Stimulated activated CD4-positive, alpha-beta T cell treated with anti-CD3 and anti-CD28 coated beads, TNF-alpha, amount 100 ng/mL, for 1 hour (primary cell): ENCODE data around the gene TRPV4.
"Not testable (repeated sequence)": the region's sequence is repeated elsewhere in the genome, so short reads cannot be mapped to it uniquely, and the experiment has no call there.

ENCODE experiments used
- DNase-seq, 3 donors: peaks; one replicate each; pipeline ENCODE4 v3.0.0-alpha.2; 2020; ENCODE audit warnings: low read depth in 3 of 3, low spot score in 1 of 3

The TRPV4 gene

GRCh38 chr12:109860977-109861376 lies 27.8 kb upstream of the TRPV4 start:
- DNase-seq: no peak

DNA sequence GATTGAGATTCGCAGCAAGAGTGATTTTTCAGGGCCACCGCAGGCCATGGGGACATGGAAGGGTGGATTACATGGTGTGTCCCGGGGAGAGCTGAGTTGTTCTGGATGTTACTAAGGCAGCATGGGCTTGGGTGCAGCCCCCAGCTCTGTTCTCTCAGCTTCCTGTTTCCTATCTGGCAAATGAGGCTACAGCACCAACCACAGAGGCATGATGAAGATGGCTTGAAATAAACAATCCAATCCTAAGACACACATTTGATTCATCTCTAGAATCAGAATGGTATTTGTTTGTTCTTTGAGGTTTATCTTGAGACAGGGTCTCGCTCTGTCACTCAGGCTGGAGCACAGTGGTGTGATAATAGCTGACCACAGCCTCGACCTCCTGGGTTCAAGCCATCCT lies 25.6 kb upstream of the TRPV4 start:
- DNase-seq: no peak

DNA sequence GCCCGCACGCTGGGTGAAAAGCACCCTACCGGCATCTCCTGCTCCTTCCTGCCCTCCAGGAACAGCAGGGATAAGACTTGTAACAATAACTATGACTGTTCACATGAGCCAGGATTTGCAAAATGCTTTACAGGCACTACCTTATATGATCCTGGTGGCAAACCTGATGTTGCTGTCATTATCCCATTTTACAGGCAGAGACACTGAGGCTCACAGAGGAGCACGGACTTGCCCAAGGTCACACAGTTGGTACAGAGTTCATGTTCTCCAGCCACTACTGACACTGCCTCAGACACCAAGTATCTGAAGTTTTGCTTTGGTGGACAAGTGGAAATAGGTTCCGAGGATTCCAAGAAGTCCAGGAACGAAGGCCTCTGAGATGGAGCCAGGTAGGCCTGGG lies 24.5 kb upstream of the TRPV4 start:
- DNase-seq: no peak

DNA sequence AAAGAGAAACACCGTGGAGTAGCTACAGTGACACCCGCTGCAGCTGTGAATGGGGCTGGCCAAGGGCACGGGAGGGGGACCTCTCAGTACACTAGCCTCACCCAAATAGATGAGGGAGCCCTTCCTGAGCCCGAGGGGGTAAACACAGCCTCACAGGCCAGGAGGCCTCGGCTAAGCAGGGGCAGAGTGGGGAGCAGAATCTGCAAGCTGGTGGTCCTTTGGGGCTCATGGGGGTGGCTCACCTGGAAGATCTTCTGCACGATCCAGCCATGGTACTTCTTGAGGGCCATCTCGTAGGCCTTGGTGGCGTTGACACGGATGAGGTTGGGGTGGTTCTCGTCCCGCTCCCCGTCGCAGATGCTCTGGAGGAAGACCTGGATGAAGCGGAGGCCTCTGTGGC lies 22.2 kb upstream of the TRPV4 start:
- no peak for DNase-seq

GRCh38 chr12:109850518-109850917 lies 17.3 kb upstream of the TRPV4 start:
- DNase-seq: not testable (repeated sequence)

DNA sequence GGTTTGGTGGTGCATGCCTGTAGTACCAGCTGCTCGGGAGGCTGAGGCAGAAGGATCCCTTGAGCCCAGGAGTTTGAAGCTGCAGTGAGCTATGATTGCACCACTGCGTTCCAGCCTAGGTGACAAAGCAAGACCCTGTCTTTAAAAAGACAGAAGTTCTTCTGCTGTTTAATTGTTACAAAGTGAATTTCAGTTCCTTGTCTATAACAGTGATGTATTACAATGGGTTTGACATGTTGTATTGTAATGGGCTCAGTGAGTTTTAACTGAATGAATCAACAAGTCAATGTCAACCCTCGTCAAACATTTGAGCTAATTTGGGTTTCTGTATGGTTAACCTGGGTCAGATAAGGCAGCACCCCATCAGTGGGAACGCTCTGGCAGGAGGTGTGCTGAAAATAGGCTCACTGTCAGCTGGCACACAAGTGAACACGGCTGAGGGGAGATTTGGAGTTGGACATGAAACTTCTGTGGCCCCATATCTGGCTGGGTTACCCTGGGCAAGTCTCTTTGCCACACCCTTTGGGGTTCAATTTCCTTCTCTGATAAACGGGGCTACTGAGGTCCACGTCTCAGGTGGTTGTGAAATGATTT lies 14.0 kb upstream of the TRPV4 start:
- DNase-seq: no peak

GRCh38 chr12:109845824-109846205 lies 12.6 kb upstream of the TRPV4 start:
- DNase-seq: no peak

DNA sequence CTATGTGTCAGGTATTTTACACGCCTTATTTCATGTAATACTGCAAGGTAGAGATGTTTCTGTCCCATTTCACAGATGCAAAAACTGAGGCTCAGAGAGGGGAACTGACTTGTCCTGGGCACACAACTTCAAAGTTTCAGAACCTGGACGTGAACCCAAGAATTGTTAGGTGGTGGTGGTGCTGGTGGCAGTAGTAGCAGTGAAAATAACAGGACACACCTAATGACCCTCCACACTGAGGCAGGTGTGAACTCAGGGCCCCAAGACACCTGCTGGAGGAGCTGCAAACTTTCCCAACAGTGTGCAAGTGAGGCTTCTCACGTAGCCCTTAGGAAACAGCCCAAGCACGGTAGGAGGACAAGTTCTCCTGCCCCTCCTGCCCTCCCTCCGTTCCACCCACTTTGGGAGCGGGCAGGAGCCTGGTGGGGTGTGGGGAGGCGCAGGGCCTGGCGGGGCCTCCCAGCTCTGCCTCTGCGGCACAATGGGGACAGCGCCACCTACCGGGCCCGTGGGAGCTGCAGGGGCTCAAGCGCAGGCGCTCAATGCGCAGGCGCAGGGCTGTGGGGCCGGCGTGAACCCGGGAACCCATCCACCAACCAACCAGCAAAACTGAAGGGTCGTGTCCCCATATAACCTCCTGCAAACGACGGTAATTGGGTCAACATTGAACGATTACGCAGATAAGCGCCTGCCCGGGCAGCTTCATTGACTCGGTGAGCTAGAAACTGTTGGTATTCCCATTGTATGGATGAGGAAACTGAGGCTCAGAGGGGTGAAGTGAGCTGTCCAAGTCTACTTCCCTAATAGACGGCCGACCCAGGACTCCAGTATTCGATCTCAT lies 12.0 kb upstream of the TRPV4 start:
- peak; percentile 62 to 92 (median 79) for DNase-seq

DNA sequence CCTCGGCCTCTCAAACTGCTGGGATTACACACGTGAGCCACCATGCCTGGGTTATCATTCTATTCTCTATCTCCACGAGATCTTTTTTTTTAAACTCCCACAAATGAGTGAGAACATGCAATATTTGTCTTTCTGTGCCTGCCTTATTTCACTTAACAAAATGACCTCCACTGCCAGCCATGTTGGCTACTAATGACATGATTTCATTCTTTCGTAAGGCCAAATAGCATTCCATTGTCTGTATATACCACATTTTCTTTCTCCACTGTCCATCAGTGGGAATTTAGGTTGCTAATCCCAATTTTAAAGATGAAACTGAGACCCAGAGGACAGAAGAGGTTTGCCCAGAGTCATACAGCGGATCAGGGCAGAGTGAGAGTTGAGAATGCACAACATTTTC lies 10.9 kb upstream of the TRPV4 start:
- no peak for DNase-seq

DNA sequence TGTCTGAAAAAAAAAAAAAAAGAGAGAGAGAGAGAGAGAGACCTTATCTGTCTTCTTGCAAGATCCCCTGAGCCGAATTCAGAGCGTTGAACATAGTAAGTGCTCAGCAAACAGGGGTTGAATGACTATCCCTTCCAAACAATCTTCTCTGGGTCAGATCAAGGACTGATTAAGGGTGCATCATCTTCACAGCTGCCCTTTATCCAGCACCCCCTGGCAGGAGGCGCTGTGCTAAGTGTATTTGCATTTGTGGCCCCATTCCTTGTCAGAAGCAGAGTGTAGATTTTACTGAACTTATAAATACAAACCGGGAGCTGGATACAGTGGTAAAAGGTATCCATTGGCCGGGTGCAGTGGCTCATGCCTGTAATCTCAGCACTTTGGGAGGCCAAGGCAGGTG lies 8.8 kb upstream of the TRPV4 start:
- DNase-seq: no peak

DNA sequence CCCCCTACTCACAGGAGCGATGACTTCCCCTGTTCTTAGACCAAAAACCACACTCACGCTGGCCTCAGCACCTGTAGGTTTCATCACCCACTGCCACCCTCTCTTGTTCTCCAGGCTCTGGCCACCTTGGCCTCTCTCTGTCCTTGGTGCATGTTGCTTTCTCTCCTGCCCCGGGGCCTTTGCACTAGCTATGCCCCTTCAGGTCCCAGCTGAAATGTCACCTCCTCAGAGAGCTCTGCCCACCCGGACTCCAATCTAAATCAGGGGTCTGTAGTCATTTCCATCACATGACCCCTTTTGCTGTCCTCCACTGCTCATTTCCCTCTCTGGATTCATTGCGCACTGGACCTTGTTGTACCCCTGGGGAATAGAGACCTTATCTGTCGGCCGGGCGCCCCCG lies 8.2 kb upstream of the TRPV4 start:
- DNase-seq: no peak

DNA sequence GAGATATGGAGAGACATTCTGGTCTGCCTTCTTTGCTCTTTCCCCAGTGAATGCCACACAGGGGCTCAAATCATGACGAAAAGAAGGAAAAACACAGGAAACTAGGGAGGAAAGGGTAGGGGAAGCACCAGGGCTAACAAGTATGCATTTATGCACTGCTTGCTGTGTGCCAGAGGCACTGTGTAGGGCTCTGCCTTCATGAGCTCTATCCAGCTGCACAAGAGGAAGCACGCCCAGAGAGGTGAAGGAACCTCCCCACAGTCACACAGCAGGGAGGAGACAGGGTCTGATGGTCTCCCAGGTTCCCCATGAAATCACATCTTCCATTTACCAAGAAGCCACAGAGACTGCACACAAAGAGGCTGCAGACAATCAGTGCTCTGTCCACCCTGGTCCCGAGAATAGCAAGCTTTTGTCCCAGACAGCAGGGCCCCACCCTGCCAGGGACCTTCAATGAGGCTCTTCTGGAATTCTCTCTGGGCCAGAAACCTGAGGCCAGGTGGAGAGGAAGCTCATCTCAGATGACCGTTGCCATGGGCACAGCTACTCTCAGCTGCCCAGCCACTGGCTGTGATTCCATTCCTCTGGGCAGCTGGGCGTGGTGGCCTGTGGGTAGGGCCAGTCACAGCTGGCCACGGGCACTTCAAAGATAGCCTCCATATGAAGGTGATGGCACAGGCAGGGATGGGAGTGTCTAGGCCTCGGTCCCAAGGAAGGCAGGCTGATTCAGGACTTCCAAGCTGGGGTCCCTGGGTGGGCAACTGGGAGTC lies 7.3 kb upstream of the TRPV4 start:
- no peak for DNase-seq

GRCh38 chr12:109839444-109839843 lies 6.2 kb upstream of the TRPV4 start:
- DNase-seq: no peak

- DNase-seq: no peak
These were observed 3.7 kb upstream of the TRPV4 start for GRCh38 chr12:109836916-109837315.

DNA sequence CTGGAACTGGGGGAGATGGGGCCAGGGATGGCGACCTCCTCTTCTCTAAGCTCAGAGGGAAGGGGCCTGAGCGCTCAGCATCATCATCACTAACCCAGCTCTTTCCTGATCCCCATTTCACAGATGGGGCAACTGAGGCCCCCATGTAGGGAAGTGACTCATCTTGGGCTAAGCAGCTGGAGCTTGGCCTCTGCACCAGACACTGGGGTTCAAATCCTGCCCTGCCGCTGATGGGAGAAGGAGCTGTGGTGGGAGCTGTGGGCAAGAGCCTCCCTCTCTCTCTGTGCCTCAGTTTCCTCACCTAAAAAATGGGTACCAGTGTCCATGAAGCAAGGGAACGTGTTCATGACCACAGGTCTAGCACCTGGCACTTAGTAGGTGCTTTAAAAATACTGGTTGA lies 2.6 kb upstream of the TRPV4 start:
- no peak for DNase-seq

GRCh38 chr12:109832541-109833306 lies 474 bp downstream of the TRPV4 start:
- DNase-seq: no peak

GRCh38 chr12:109831929-109832328 lies 1.3 kb downstream of the TRPV4 start:
- DNase-seq: no peak

DNA sequence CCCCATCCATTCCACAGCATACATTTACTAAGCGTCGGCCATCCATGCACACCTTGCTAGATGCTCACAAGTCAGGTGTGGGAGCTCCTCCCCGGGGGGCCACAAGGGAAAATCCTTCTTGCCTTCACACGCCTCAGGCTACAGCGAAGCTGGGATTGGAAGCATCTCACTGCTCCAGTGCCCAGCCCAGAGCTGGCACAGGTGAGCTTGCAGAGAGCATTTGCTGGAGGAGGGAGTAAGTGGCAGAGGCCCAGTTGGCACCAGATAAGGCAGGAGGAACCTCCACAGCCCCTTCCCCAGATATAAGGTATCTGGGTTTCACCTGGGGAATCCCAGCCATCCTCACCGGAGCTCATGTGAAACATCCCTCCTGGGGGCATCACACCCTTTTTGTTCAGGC lies 1.8 kb downstream of the TRPV4 start:
- no peak for DNase-seq

- DNase-seq: no peak
These were observed 2.5 kb downstream of the TRPV4 start for GRCh38 chr12:109830718-109831117.

DNA sequence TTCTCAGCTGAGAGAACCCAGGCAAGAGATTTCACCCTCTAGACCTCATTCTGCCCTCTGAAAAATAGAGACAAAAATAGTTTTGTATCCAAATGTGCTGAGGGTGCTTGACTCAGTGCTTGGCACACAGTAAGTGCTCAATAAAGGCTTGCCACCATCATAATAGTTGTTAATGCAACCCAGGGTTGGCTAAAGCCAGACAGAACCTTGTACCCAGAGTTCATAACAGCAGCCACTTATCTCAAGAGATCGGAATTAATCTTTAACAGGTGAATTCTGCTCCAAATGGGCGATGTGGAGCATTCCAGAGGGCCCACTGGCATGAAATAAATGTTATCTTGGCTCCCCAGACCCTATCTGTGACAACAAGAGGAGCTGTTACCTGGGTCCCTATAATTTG lies 2.9 kb downstream of the TRPV4 start:
- no peak for DNase-seq

DNA sequence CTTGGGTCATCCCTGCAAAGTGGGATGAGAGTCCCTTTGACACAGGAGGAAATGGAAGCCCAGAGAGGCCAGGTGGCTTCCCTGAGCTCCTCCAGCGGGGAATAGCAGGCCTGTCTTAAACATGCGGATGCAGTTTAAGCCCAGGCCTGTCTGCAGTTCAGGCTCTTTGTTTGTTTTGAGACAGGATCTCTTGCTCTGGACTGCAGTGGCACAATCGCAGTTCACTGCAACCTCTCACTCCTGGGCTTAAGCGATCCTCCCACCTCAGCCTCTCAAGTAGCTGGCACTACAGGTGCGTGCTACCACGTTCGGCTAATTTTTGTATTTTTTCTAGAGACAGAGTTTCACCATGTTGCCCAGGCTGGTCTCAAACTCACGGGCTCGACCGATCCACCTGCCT lies 3.5 kb downstream of the TRPV4 start:
- DNase-seq: no peak
